ENCODE data around the gene SORCS2.

SORCS2 gene

DNA sequence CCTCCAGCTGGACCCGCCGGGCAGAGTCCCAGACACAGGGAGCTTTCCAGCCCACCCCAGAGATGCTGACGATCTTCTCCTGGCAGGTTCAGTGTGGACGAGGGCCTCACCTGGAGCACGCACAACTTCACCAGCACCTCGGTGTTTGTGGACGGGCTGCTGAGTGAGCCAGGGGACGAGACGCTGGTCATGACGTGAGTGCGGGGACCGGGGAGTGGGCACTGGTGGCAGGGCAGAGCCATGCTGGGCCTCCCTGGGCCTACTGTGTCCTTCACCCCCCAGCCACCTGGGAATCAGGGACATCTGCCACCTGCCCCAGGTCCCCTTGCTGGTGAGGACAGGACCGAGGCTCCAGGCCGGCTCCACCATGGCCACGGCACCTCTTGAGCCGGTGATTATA is 511.8 kb downstream of the SORCS2 start:
- H3K79me2 ChIP-seq (ENCODE audit: insufficient read depth, low read length): no peaks in the 10 kb centered on the region
- H3K27me3 ChIP-seq (ENCODE audit: insufficient read depth, low read length): no peaks in the 10 kb centered on the region
- no peak overlapping the region for H3K27ac ChIP-seq (ENCODE audit: low read depth, low read length, poor library complexity, severe bottlenecking)
- H3K9me2 ChIP-seq (ENCODE audit: low read depth, low read length): no peaks in the 10 kb centered on the region
- no peak for TF ChIP-seq EZH2 (IDR thresholded peaks at IDR 0.05; ENCODE audit: borderline replicate concordance, low read length)
- H3K4me2 ChIP-seq (ENCODE audit: low read length): no peak overlapping the region
- H3K4me1 ChIP-seq (ENCODE audit: insufficient read depth, low read length, severe bottlenecking): no peaks in the 10 kb centered on the region
- no peaks in the 10 kb centered on the region for H4K20me1 ChIP-seq (ENCODE audit: insufficient read depth, low read length)
- H2AFZ ChIP-seq (ENCODE audit: low read length): no peak overlapping the region
- no peaks in the 10 kb centered on the region for H3F3A ChIP-seq (ENCODE audit: insufficient read depth, low read length)
- no peaks in the 10 kb centered on the region for H3K36me3 ChIP-seq (ENCODE audit: insufficient read depth, low read length)
- H3K9ac ChIP-seq (ENCODE audit: low read length): no peak overlapping the region
- H3K9me3 ChIP-seq (ENCODE audit: low read length): no peaks in the 10 kb centered on the region
- H3K4me3 ChIP-seq (ENCODE audit: low read depth, low read length, poor library complexity, severe bottlenecking): no peak overlapping the region

DNA sequence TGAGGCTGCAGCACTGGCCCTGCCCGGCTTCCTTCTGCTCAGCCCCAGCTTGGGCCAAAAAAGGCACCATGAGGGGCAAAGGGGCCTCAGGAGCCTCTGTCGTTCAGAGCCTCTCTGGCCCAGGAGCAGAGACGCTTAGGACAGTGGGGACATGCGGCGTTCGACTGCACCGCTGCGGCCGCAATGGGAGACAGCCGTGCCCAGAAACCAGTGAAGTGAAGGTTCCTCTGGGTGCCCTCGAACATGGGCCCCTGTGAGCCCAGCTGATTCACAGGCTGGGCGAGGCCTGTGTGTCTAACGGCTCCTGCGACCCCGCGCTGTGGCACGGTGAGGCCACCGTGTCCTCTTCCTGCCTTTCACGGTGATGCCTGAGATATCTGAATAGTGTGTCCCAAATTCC is 512.3 kb downstream of the SORCS2 start:
- H2AFZ ChIP-seq (ENCODE audit: low read length): no peak overlapping the region
- H3K36me3 ChIP-seq (ENCODE audit: insufficient read depth, low read length): no peaks in the 10 kb centered on the region
- H3K27ac ChIP-seq (ENCODE audit: low read depth, low read length, poor library complexity, severe bottlenecking): no peak overlapping the region
- no peak overlapping the region for H3K4me3 ChIP-seq (ENCODE audit: low read depth, low read length, poor library complexity, severe bottlenecking)
- H3K4me2 ChIP-seq (ENCODE audit: low read length): no peak overlapping the region
- no peaks in the 10 kb centered on the region for H3K79me2 ChIP-seq (ENCODE audit: insufficient read depth, low read length)
- no peak overlapping the region for H3K9ac ChIP-seq (ENCODE audit: low read length)
- no peaks in the 10 kb centered on the region for H3K9me3 ChIP-seq (ENCODE audit: low read length)
- H3F3A ChIP-seq (ENCODE audit: insufficient read depth, low read length): no peaks in the 10 kb centered on the region
- H3K4me1 ChIP-seq (ENCODE audit: insufficient read depth, low read length, severe bottlenecking): no peaks in the 10 kb centered on the region
- H4K20me1 ChIP-seq (ENCODE audit: insufficient read depth, low read length): no peaks in the 10 kb centered on the region
- H3K27me3 ChIP-seq (ENCODE audit: insufficient read depth, low read length): no peaks in the 10 kb centered on the region
- H3K9me2 ChIP-seq (ENCODE audit: low read depth, low read length): no peaks in the 10 kb centered on the region
- TF ChIP-seq EZH2 (IDR thresholded peaks at IDR 0.05; ENCODE audit: borderline replicate concordance, low read length): no peak
- TF ChIP-seq, protein P1, sequence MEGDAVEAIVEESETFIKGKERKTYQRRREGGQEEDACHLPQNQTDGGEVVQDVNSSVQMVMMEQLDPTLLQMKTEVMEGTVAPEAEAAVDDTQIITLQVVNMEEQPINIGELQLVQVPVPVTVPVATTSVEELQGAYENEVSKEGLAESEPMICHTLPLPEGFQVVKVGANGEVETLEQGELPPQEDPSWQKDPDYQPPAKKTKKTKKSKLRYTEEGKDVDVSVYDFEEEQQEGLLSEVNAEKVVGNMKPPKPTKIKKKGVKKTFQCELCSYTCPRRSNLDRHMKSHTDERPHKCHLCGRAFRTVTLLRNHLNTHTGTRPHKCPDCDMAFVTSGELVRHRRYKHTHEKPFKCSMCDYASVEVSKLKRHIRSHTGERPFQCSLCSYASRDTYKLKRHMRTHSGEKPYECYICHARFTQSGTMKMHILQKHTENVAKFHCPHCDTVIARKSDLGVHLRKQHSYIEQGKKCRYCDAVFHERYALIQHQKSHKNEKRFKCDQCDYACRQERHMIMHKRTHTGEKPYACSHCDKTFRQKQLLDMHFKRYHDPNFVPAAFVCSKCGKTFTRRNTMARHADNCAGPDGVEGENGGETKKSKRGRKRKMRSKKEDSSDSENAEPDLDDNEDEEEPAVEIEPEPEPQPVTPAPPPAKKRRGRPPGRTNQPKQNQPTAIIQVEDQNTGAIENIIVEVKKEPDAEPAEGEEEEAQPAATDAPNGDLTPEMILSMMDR (IDR thresholded peaks at IDR 0.05; ENCODE audit: low read length): no peak

DNA sequence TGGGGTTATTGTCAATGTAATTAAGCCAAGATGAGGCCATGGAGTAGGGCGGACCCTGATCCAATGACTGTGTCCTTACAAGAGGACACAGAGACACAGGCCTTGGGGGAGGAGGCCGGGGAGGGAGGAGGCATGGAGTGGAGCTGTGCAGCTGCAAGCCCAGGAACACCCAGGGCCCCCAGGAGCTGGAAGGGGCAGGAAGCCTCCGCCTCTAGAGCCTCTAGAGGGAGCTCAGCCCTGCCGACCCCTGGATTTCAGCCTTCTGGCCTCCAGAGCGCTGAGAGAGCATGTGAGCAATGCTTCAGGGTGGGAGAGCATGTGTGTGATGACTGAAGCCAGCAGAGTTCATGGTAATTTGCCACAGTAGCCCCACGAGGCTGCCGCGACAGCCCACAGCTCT is 512.7 kb downstream of the SORCS2 start:
- no peak overlapping the region for H3K27ac ChIP-seq (ENCODE audit: low read depth, low read length, poor library complexity, severe bottlenecking)
- H2AFZ ChIP-seq (ENCODE audit: low read length): no peak overlapping the region
- H3K4me2 ChIP-seq (ENCODE audit: low read length): no peak overlapping the region
- no peak overlapping the region for H3K4me3 ChIP-seq (ENCODE audit: low read depth, low read length, poor library complexity, severe bottlenecking)
- H3K36me3 ChIP-seq (ENCODE audit: insufficient read depth, low read length): no peaks in the 10 kb centered on the region
- H3K9me2 ChIP-seq (ENCODE audit: low read depth, low read length): no peaks in the 10 kb centered on the region
- H3K79me2 ChIP-seq (ENCODE audit: insufficient read depth, low read length): no peaks in the 10 kb centered on the region
- TF ChIP-seq, protein P1 (IDR thresholded peaks at IDR 0.05; ENCODE audit: low read length): no peak
- TF ChIP-seq EZH2 (IDR thresholded peaks at IDR 0.05; ENCODE audit: borderline replicate concordance, low read length): no peak
- H3K9ac ChIP-seq (ENCODE audit: low read length): no peak overlapping the region
- H3K27me3 ChIP-seq (ENCODE audit: insufficient read depth, low read length): no peaks in the 10 kb centered on the region
- H3K4me1 ChIP-seq (ENCODE audit: insufficient read depth, low read length, severe bottlenecking): no peaks in the 10 kb centered on the region
- no peaks in the 10 kb centered on the region for H3F3A ChIP-seq (ENCODE audit: insufficient read depth, low read length)
- H4K20me1 ChIP-seq (ENCODE audit: insufficient read depth, low read length): no peaks in the 10 kb centered on the region
- no peaks in the 10 kb centered on the region for H3K9me3 ChIP-seq (ENCODE audit: low read length)

DNA sequence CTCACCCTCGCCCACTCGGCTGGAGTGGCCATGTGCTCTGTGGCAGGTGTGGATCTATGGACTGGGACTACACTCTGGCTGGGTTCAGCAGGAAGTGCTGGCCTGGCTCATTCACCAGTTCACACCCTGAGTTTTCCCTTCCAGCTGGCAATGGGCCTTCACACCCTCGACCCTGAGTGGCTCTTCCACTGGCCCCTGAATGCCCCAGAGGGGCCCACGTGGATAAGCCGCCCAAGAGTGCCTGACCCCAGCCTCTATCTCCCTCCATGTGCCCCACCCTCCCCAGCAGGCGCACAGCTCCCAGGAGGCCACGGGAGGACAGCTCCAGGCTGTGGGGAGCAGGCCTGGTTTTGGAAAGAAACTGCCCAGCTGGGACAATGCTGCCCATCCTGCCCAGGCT is 513.3 kb downstream of the SORCS2 start:
- no peak overlapping the region for H3K4me2 ChIP-seq (ENCODE audit: low read length)
- no peak overlapping the region for H3K9ac ChIP-seq (ENCODE audit: low read length)
- no peak for TF ChIP-seq EZH2 (IDR thresholded peaks at IDR 0.05; ENCODE audit: borderline replicate concordance, low read length)
- TF ChIP-seq, protein P1 (IDR thresholded peaks at IDR 0.05; ENCODE audit: low read length): no peak
- H3K9me3 ChIP-seq (ENCODE audit: low read length): no peaks in the 10 kb centered on the region
- no peak overlapping the region for H3K27ac ChIP-seq (ENCODE audit: low read depth, low read length, poor library complexity, severe bottlenecking)
- no peaks in the 10 kb centered on the region for H3K79me2 ChIP-seq (ENCODE audit: insufficient read depth, low read length)
- H4K20me1 ChIP-seq (ENCODE audit: insufficient read depth, low read length): no peaks in the 10 kb centered on the region
- no peak overlapping the region for H3K4me3 ChIP-seq (ENCODE audit: low read depth, low read length, poor library complexity, severe bottlenecking)
- no peaks in the 10 kb centered on the region for H3K36me3 ChIP-seq (ENCODE audit: insufficient read depth, low read length)
- no peaks in the 10 kb centered on the region for H3K27me3 ChIP-seq (ENCODE audit: insufficient read depth, low read length)
- H3K4me1 ChIP-seq (ENCODE audit: insufficient read depth, low read length, severe bottlenecking): no peaks in the 10 kb centered on the region
- no peaks in the 10 kb centered on the region for H3K9me2 ChIP-seq (ENCODE audit: low read depth, low read length)
- no peaks in the 10 kb centered on the region for H3F3A ChIP-seq (ENCODE audit: insufficient read depth, low read length)
- H2AFZ ChIP-seq (ENCODE audit: low read length): no peak overlapping the region

Data from OCI-LY1 (cell line).